Epithelial cell of proximal tubule (primary cell): Measurements from ENCODE around the gene TOP3B. TPM values are rescaled to one million over a fixed set of nuclear protein-coding genes. Genes with fewer than 3 reads are reported as not detected.

Experiments
- DNase-seq: peaks from one replicate; pipeline ENCODE4 v3.0.0-alpha.2; 2011; ENCODE audit warnings: low read depth
- H3K4me3 ChIP-seq: 2 replicates; pipeline ENCODE4 v1.5.1; 2011; ENCODE audit warnings: low read depth, mild to moderate bottlenecking, low read length
- total RNA-seq: library from RNA; depleted of rRNA; stranded (reverse); fragments of >200 nt; gene quantifications from 2 replicates; pipeline ENCODE4 v1.2.3, GENCODE V29; 2015
- TF ChIP-seq, protein P1 (sequence below): conservative IDR thresholded peaks from 2 replicates; pipeline ENCODE4 v1.5.1; 2012; ENCODE audit warnings: low read depth, mild to moderate bottlenecking, low read length

The TOP3B gene
- total RNA-seq, 1 donor from 2014 or later, result 27.9 TPM

DNA sequence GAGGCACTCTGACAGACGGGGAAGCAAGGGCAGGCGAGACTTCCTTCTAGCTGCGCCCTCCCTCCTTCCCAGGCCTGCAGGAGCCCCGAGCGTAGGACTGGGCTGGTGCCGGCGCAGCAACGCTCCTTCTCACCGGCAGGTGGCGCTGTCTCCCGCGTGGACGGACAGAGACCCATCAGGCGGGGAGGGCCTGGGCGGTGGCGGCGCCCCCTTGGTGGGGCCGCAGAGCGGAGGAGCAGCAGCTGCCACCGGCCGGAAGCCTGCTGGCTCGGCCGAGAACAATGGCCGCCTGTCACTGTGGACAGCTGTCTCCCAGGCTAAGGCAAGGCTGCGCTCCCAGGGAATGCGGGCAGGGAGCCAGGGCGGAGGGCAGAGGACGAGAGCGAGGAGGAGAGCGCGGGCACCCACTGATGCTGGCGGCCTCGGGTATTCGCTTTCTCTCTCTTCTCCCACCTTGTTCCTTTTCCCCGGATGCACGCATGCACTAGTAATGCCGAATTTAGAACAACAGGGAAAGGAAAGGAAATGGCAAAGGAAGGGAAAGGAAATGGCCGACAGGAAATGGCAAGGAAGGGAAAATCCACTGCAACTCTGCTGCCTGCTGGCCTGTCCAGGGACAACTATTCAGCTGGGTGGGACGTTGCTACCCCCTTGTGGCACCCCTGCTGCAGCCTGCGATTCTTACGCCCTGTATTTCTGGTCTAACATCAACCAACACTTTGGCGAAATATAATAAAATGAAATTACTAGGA lies 44.3 kb downstream of the TOP3B start:
- H3K4me3 ChIP-seq, result peak overlapping the region; percentile 65
- DNase-seq, result no peak
- TF ChIP-seq, protein P1, sequence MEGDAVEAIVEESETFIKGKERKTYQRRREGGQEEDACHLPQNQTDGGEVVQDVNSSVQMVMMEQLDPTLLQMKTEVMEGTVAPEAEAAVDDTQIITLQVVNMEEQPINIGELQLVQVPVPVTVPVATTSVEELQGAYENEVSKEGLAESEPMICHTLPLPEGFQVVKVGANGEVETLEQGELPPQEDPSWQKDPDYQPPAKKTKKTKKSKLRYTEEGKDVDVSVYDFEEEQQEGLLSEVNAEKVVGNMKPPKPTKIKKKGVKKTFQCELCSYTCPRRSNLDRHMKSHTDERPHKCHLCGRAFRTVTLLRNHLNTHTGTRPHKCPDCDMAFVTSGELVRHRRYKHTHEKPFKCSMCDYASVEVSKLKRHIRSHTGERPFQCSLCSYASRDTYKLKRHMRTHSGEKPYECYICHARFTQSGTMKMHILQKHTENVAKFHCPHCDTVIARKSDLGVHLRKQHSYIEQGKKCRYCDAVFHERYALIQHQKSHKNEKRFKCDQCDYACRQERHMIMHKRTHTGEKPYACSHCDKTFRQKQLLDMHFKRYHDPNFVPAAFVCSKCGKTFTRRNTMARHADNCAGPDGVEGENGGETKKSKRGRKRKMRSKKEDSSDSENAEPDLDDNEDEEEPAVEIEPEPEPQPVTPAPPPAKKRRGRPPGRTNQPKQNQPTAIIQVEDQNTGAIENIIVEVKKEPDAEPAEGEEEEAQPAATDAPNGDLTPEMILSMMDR, result peak; percentile 91

- peak overlapping the region; percentile 65 for H3K4me3 ChIP-seq
- TF ChIP-seq, protein P1, result no peak
- DNase-seq, result peak; percentile 39
Measured at GRCh38 chr22:21937821-21938070, 44.8 kb downstream of the TOP3B start.

DNA sequence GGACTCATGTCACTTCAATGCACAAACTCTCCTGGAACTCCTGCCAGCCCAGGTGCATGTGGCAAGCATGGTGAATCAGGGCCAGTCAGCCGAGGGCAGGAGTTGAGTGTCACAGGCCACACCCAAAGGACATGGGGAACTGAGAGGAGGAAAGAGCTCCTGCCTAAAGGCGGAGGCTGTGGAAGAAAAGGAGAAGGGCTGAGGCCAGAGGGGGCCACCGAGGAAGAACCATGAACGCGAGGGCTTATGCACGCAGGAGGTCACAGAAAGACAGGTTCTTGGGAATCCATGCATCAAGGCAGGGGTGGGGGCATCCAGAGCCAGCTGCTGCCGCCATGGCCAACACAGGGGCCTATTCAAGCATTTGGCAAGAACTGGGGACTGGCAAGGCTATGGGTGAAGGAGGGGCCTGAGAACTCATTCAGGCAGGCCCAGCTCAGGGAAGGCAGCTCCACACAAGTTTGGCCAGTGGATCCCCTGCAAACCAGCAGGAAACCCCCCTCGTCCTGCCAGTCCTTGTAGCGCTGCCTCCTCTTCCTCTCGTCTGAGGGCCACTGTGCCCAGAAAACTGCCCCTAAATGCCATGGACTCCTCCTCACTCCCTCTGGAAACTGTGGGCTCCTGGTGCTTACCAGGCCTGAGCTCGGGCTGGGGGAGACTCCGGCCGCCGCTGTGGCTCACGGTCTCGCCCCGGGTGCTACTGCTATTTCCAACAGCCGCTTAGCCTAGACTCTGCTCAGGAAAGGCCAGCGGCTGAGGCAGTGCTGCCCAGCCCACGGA lies 45.4 kb downstream of the TOP3B start:
- no peak for DNase-seq
- TF ChIP-seq, protein P1, result no peak
- H3K4me3 ChIP-seq, result peak overlapping the region; percentile 65

DNA sequence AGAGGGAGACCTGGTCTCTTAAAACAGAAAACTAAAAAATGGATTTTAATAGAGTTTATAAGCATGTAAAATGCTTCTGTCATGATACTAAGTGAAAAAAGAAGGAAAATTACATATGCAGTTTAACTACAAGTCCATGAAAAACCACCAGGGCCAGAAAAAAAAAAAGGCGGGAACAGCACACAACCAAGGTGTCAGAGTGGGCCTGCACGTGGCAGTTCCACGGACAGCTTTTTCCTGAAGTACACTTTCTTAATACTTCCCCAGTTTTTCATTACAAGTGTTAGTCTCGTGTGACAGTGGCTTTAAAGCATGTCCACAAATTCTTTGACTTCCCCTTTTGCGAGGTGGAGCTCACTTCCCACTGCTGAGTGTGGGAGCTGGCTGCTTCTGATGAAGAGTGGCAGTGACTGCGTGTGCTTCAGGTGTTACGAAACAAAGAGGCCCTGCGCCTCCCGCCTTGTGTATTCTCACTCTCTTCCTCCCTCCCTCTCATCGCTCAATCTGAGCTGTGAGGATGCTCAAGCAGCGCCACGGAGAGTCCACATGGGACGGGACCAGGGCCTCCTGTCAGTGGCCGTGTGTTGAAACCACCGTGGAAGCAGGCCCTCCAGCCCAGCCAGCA lies 46.3 kb downstream of the TOP3B start:
- no peak overlapping the region for H3K4me3 ChIP-seq
- no peak for DNase-seq
- TF ChIP-seq, protein P1, result no peak

DNA sequence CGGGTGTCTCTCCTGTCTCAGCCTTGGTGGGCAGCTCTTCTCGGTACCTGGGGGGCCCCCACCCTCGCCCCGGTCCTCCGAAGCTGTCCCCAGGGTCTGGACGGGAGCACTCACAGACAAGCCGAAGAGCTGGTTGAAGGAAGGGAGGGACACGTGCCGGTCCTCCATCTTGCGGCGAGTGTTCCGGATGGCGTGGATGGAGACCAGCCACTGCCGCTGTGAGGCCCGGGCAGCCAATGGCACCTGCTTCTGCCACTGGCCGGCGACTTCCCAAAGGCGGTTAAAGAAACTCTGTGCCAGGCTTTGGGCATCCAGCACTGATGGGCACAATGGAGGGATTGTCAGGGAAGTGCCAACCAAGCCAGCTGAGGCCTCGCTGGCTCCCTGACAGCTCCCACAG lies 48.7 kb downstream of the TOP3B start:
- DNase-seq, result no peak
- no peak overlapping the region for H3K4me3 ChIP-seq
- TF ChIP-seq, protein P1, result no peak

DNA sequence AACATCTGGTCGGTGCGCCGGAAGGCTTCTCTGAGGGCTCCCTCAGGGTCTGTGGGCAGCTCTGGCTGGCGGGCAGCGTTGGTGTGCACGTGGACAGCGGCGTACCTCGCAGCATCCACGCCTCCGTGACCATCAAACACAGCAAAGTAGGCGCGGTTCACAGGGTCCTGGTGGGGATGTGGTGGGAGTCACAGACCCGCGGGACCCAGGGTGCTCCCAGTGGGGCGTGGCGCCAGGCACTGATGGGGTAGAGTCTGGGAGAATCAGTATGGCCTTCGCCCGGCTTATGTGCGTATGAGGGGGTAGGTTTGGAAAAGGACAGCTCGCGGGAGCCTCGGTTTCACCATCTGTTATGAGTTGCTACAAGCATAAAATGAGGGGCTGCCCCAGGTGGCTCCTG lies 49.2 kb downstream of the TOP3B start:
- TF ChIP-seq, protein P1, result no peak
- DNase-seq, result no peak
- no peak overlapping the region for H3K4me3 ChIP-seq
